Activated T-cell treated with anti-CD3 and anti-CD28 coated beads for 24 hours (primary cell): ENCODE results near the gene CCDC92.

Source experiments
- DNase-seq: peaks from one replicate; pipeline ENCODE4 v3.0.0-alpha.2; 2020; ENCODE audit warnings: low read depth

CCDC92 gene, protein sequence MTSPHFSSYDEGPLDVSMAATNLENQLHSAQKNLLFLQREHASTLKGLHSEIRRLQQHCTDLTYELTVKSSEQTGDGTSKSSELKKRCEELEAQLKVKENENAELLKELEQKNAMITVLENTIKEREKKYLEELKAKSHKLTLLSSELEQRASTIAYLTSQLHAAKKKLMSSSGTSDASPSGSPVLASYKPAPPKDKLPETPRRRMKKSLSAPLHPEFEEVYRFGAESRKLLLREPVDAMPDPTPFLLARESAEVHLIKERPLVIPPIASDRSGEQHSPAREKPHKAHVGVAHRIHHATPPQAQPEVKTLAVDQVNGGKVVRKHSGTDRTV

DNA sequence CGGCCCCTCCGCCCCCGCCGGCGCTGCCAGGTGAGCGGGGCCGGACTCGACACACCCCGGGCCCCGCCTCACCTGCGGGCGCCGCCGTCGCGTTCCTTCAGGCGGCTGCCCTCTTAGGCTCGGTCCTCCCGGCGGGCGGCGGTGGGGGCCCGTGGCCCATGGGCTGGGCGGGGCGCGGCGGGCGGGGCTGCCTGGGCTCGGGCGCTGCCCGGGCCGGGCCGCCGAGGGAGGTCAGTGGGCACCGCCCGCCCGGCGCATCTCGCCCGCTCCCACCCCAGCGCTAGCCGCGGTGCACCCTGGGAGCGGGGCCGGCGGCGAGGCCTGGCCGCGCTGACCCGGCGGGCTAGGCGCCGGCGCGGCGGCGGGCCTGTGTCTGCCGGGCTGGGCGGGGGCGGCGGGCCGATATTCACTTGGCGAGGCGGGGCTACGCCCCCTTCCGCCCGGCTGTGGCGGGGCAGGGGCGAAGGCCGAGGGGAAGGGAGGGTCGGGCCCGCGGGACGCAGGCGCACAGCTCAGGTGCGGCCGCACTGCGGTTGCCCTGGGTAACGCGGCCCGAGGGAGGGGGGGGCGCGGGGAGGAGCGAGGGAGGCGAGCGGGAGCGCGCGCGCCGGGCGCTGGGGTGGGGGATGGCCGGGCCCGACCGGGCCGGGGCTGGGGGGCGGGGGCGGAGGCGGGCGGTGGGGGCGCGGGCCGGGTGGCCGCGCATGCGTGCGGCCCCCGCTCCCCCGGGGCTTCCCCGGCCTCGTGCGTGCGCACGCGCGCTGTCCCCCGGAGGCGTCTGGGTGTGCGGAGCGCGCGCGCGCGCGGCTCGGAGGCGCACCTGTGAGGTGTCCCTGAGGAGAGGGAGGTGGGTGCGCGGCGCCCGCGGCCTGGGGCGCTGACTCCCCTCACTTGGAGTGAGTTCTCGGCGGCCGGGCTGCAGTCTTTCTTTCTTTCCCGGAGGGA lies at the start of gene CCDC92, which contains the start of gene ZNF664:
Gene CCDC92, minus strand, starts transcription at position 375 of the 945 bp plus-strand sequence. CDS start 28,526 bp downstream, outside the sequence.
Gene ZNF664, plus strand, starts transcription at position 759 of the 945 bp plus-strand sequence. CDS start 38,930 bp downstream, outside the sequence.
- DNase-seq = peak; percentile 94

DNA sequence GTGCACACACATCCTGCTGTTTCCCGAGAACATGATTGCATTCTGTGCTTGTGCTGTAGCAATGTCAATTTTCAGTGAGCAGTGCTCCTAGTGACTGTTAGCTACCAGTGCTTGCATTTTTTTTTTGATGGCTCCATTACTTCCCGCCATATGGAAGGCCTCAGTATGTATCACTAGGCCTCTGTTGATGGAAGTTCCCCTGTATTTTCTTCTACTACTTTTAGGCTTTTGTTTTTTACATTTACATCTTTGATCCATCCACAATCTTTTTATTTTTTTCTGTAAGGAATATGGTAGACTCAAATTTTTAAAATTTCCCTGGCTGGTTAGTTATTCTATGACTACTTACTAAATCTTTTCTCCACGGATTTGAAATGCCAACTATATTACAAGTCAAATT lies 49.5 kb upstream of the CCDC92 start:
- no peak for DNase-seq

DNA sequence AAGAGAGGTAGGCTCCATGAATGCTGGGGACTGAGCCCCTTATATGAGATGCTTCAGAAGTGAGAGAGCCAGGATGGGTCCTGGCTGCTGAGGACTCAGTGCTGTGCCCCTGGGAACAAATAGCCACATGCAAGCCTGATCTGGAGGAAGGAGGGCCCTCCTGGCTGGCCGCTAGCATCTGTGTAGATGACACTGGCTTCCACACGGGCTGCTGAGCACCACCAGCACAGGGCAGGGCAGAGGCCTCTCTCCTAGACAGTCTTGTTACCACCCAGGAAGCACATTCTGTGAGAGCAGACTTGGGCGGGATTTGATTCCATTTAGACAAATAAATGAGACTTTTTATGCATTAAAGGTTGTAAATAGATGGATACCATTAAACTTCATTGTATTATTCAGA lies 48.4 kb upstream of the CCDC92 start:
- no peak for DNase-seq

DNA sequence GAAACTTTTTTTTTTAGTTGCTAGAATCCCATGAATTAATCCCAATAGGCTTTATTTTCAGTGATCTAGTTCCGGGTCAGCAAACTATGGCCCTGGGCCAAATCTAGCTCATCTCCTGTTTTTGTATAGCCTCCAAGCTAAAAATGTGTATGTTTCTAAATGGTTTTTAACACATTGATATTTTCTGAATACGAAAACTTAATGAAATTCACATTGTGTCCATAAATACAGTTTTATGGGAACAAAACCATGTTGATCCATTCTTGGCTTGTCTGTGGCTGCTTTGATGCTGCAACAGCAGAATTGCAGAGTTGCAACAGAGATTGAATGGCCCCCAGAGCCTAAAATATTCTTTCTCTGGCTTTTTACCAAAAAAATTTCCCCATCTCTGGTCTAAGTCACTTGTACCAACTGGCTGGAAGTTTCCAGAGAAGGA lies 47.9 kb upstream of the CCDC92 start:
- no peak for DNase-seq

DNA sequence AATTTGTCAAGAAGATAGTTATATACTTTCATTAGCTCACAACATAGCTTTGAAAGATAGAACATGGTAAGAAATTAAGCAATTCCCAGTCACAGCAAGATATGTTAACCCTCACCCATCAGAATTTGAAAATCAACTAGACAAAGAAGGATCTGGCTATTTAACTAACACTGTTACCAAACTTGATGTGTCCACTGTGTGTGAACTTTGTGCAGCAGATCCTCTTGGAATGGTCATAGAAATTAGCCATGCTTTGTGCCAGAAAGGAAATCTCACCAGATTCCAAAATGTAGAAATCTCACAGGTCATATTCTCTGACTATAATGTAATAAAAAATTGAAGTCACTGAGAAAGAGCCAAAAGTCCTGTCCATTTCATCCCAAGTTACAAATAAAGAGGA lies 46.5 kb upstream of the CCDC92 start:
- no peak for DNase-seq

DNA sequence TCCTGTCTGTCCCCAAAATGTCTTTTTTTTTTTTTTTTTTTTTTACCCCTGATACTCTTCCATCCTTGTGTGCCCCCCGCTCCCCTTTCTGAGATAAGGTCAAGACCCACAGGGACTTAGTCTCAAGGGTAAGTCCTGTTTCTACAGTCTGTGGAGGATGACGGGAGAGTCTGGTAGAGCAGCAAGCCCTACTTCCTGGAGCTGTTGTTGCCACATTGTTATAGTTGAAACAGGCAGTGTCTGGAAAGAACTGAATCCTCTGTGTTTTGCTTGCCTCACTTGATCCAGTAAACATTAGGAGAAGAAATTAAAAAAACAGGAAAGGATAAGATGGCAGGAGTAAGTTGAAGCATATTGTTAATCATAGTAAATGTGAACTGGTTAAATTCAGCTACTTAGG lies 45.9 kb upstream of the CCDC92 start:
- no peak for DNase-seq

DNA sequence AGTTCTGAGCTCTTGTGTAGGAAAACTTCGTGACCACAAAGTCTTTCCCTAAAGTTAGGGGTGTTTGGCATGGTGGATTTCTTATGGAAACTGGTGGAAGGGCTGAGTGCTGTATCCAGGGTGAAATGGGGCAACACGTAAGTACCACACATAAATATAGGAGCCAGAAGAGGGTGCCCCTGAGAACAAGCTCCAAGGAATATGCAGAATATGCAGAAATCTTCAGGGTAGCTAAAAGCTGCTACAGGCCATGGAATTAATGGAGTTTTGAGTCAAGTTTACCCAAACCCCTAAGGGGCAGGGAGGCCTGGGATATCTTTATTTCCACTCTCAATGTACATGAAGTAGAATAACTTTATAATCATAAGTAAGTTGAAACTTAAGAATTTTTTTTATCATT lies 44.4 kb upstream of the CCDC92 start:
- no peak for DNase-seq

DNA sequence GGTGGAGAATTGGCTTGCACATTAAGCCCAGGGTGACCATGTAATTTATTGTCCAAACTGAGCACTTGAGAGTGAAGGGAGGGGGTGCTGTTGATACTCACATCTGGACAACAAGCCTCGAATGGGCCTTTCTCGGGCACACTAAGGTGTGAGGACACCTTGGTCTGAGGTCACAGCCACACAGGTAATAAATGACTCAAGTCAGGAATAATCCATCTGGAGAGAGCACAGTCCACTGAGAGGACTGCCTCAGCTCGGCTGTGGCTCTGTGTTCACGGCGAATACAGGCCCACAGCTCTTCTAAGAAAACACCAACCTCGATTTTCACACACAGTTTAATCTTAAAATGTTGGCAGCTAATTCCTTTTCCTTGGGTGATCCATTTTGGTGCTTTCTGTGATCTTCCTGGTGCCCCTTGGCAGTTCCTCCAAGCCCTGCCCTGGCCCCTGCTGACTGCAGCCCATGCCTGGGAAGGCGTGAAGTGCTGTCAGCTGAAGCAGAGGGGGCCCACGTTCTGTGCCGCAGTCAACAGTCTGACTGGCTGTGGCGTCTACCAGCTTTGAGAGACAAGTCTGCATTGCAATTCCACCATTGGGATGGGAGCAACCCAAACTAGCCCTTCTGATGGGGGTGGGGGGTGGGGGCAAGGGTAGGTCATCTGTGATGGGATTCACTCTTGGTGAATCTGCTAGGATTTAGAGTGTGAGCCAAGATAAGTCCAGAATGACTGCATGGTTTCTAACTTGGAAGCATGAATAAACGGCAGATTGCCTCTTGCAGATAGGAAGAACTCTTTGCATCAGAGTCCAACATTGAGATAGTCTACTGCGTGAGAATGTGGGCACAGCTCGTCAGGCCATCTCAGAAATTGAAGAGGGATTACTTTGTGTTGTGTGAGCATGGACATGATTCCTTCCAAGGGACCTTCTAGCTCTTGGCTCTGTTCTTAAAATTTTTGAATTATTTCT lies 43.1 kb upstream of the CCDC92 start:
- no peak for DNase-seq

DNA sequence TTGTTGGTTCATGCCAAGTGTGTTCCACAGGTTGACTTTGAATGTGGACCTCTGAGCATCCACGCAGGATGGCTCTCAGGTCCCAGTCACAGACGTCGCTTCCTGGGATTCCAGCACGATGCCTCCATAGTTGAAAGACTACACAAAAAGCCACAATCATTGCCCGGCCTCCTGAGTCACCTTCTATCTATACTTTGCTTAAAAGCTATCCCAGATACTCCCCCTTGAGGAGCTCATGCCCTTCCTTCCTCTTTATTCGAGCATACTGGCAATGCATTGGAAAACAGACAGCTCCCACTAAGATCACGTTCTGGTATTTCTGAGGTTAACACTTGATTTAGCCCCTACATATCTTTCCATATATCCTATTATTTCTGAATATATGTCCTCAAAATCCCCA lies 40.4 kb upstream of the CCDC92 start:
- no peak for DNase-seq

DNA sequence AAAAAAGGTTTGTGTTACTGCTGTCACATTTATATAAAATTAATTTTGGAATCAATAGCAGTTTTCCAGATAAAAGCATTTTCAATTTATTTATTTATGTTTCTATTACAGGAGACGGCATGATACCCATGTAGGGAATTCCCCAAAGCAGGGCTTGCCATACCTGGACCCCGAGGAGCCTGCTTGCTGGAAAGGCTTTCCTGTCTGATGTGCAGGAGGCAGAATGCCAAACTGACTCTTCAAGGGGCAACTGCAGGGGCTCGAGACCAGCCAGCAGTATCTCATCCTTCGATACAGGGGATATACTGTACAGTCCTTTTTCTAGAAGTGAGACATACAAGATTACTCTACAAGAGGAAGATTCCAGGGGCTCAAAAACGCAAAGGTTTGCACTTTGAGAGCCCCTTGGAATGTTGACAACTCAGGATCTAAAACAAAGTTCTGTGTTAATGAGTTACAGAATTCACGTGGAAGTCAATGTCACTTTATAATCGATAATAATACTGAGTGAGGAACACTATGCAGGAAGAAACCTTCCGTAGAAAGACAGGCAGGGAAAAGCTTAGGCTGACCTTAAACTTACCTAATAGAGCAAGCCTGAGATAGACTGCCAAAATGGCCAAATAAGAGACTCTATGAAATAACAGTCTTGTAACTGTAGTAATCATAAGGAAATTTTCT lies 38.9 kb upstream of the CCDC92 start:
- DNase-seq = no peak

DNA sequence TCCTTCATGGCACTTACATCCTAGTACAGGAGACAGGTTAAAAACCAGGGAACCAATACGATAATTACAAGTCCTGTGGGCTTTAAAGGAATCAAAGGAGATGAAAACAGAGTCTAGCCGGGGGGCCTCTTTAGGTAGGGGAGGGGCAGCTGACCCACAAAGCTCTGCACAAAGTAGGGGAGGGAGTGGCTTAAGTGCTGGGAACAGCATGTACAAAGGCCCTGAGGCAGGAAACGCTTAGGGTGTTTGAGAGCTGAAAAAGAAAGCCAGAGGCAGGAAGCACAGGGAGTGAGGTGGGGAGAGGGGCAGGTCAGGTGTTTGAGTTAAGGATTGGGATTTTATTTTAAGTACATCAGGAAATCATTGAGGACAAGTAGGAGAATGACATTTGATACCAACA lies 38.1 kb upstream of the CCDC92 start:
- no peak for DNase-seq

DNA sequence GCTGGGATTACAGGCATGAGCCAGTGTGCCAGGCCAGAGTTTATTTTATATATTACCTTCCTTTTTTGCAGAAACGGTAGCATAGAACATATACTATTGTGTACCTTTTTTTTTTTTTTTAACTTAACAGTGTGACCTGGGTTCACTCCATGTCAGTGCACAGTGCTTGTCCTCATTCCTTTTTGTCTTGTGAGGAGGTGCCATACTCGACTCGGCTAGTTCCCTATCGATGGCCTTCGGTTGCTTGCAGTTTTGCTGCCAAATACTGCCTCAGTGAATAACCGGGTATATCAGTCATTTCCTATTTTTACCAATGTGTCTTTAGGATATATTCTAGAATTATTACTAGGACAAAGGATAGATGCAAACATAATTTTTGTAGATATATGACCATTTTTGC lies 37.1 kb upstream of the CCDC92 start:
- no peak for DNase-seq

DNA sequence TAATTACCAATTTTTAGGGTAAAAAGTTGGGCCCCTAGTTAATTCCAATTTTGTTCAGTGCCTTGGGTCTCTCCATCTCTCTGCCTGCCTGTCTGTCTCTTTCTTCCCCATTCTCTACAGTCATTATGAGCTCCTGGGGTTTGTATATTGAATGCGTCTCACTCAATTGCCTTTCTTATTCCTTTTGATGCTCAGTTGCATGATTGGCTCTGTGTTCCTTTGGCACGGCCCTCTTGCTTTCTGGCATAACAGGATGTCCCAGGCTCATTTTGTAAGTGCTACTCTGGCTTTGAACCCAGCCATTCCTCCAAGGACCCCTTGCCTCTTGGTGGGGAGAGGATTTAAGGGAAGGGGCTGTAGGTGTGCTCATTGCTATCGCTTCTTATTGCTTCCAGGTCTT lies 36.0 kb upstream of the CCDC92 start:
- no peak for DNase-seq

DNA sequence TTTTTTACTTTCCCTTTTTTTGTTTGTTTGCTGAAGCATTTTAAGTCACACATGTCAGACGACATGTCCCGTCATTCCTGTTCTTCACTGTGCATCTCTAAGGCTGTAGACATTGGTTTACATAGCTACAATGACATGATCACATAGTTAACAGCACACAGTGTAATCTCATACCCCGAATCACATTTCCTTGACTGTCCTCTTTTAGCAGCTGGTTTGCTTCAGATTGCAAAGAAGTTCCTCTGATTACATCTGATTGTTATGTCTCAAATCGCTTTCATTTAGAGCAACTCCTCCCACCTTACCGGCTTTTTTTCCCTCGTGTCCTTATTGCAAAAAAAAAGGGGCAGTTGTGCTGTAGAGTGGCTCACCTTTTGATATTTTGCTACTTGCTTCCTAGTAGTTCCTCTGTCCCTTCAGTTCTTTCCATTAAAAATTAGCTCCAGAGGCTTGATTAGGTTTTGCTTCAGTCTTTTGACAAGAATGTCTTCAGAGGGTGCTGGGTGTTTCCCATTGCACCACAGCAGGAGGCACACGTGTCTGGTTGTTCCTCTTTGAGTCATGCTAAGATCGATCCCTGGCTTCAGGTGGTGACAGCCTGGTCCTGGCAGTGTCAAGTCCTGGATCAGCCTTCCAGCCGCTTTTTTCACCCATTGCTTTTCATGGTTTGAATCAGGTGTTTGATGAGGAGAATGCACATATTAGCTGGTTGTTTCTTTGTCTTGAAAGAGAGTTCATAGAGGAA lies 35.4 kb upstream of the CCDC92 start:
- no peak for DNase-seq

DNA sequence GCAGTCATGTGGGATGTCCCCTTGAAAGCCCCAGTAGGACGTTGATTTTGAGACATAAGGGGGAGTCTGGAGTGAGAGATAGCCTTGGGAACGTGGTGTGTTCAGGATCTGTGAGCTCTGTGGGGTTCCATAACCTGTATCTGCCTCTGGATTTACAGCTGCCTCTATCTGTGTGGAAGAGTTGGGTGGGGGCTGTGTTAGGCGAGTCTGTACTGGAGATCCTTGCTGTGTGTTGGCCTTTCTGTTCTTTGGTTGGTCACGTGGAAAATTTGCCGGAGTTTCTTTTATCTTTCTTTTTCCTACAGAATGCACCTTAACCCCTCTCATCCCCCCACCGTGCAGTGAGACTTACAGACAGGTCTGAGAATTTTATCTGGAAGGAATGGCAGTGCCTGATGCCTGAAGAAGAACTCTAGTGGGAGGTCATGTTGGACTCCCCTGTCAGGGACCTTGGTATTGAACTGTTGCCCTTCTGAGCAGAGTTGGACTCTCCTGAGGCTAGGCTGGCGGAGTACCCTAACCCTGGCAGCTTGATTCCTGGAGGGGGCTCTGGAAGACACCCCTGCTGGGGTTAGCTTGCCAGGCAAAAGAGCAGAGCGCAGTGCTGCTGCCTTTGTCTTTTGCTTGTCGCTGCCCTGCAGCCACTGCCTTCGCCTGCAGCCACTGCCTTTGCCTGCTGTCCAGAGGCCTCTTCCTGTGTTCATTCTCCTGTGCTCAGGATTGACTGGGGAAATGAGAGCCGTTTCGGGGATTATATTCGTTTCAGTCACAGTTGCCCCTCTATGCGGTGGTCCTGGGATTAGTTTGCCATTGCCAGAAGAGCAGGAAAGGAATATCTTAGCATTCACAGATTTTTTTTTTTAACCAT lies 34.4 kb upstream of the CCDC92 start:
- no peak for DNase-seq

DNA sequence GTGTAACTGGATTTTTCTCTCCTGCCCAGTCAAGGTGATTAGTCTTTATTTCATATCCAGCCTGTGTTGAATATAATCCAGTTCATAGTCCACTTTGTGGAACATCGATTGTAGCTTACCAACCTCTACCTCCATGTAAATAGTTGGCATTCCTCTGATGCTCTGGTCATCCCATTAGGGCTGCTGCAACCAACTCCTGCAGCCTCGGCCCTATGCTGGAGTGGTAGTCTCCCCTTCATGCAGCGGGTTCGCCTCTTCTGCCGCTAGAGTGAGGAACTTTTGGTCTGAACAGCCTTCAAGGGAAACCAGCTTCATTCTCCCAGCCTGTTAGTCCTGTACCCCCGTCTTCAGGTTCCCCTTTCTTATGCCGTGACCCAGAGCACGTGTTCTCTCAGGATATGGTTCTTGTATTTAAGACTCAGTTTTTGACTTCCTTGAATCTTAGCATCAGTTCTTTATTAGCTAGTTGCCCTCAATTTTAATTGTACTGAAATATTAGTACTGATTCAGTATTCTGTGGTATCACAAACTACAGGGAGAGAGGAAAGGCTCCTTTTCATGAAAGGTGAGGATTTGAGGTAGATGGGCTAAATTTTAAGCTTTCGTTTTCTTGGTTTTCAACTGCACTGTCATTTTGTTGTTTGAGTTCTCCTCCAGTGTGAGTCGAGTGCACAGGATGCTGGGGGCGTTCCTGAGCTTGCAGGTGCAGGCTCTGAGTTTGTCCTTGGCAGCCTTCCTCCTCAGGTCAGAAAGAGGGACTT lies 33.6 kb upstream of the CCDC92 start:
- DNase-seq = no peak

DNA sequence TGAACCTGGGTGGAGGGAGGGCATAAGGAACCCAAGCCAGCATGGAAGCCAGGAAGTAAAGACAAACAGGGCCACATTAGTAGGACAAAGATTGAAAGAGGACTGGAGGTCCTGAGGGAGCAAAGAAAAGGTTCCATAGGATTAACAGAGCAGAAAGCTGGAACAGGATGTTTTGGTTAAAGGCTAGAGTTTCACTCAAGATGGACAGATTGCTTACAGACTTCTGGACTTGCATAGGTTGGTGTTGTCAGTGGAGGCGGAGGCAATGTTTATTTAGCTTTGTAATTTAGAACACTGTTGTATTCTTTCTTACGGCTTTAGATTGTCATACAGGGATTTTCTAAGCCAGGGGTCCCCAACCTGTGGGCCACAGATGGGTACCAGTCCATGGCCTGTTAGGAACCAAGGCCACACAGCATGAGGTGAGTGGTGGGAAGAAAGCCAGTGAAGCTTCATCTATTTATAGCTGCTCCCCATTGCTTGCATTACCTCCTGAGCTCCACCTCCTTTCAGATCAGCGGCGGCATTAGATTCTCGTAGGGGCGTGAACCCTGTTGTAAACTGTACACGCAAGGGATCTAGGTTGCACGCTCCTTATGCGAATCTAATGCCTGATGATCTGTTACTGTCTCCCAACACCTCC lies 31.7 kb upstream of the CCDC92 start:
- DNase-seq = no peak

DNA sequence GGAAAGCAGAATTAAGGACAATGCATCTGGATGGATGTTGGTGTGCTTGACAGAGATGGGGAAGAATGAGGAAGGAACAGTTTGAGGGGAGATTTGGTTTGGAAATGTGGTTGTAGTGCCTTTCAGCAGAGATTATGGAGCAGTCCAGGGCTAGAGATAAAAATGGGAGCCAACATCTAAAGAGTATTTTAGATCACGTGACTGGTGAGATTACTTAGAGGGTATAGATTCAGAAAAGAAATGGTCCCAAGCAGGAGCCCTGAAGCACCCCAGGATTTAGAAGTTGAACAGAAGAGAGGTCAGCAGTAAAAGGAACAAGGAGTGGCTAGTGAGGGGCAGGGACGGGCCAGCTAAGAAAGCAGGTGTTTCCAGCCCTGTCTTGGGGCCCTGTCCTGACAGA lies 30.0 kb upstream of the CCDC92 start:
- no peak for DNase-seq
